Head of caudate nucleus (tissue), 42 donors: Measurements from ENCODE around the gene EEF2K.

Source experiments
- DNase-seq, 42 donors: peaks; one replicate each; pipeline versions ENCODE4 v3.0.0 to v3.0.0-alpha.2; 2020 to 2021; ENCODE audit warnings: mixed read lengths in 7 of 42
- intact Hi-C: fragments of 100-400 bp; cut with DNase I; formaldehyde crosslinking; loops from one replicate; pipeline ENCODE4 v1.15.0; 2022

EEF2K gene

DNA sequence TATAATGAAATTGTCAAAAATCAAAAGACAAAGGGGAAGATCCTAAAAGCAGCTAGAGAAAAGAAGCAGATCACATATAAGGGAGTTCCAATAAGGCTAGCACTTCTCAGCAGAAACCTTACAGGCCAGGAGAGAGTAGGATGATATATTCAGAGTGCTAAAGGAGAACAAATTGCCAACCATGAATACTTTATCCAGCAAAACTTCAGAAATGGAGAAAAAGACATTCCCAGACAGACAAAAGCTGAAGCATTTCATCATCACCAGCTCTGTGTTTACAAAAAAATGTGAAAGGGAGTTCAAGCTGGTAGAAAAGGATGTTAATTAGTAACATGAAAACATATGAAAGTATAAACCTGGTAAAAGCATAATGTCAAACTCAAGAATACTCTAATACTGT, 131.0 kb downstream of the EEF2K start:
- no peak for DNase-seq
- intact Hi-C loops: no loop called here

DNA sequence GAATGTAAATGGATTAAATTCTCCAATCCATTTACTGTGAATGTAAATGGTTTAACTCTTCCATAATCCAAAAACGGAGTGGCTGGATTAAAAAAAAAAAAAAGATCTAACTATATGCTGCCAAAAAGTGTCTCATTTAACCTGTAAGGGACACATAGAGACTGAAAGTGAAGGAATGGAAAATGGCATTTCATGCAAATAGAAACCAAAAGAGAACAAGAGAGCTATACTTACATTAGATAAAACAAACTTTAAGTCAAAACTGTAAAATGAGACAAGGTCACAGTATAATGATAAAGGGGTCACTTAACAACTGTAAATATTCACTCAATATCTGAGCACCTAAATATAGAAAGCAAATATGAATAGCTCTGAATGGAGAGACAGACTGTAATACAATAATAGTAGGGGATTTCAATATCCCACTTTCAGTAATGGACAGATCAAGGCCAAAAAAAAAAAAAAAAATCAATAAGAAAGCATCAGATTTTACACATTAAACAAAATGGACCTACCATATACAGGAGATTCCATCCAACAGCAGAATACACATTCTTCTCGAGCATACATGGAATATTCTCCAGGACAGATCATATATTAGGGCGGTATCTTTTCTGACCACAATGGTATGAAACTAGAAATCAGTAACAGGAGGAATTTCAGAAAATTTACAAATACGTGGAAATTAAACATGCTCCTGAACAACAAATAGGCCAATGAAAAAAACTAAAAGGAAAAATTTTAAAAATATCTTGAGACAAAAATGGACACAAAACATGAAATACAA, 132.0 kb downstream of the EEF2K start:
- DNase-seq: no peak
- intact Hi-C loops: no loop called here
